Mesothelial cell of epicardium (in vitro differentiated cells): ENCODE measurements around the gene IL17RE. TPM values are rescaled to one million over a fixed set of nuclear protein-coding genes. Genes with fewer than 3 reads are reported as not detected.

Experiments
- DNase-seq, 2 experiments: peaks; one replicate each; pipeline ENCODE4 v3.0.0; 2021; ENCODE audit warnings: low spot score in 2 of 2; ENCODE audit not compliant: unreplicated experiment in 2 of 2
- H3K27ac Mint-ChIP-seq: 2 replicates; pipeline ENCODE4 v1.8.0; 2021; ENCODE audit warnings: mixed read lengths
- H3K27me3 Mint-ChIP-seq: 2 replicates; pipeline ENCODE4 v1.8.0; 2021; ENCODE audit warnings: low read depth, mixed read lengths
- H3K36me3 Mint-ChIP-seq: 2 replicates; pipeline ENCODE4 v1.8.0; 2021; ENCODE audit warnings: mixed read lengths
- H3K4me1 Mint-ChIP-seq: 2 replicates; pipeline ENCODE4 v1.8.0; 2021; ENCODE audit warnings: mixed read lengths
- H3K4me3 Mint-ChIP-seq: 2 replicates; pipeline ENCODE4 v1.8.0; 2021; ENCODE audit warnings: mild to moderate bottlenecking, moderate library complexity, mixed read lengths
- H3K9me3 Mint-ChIP-seq: 2 replicates; pipeline ENCODE4 v1.8.0; 2021; ENCODE audit warnings: mixed read lengths
- CTCF ChIP-seq: fragments of 200-600 bp; sonication (generic); IDR thresholded peaks from one replicate; pipeline ENCODE4 v1.5.0; 2021; ENCODE audit warnings: antibody characterized with exemption; ENCODE audit not compliant: unreplicated experiment
- total RNA-seq: library from RNA; stranded (reverse); gene quantifications from 3 replicates; pipeline ENCODE4 v1.2.1, GENCODE V29; 2021

IL17RE gene
- total RNA-seq, 1 donor from 2014 or later, result 24.1 TPM

- Mint-ChIP-seq H3K36me3 (no peaks in the 10 kb centered on the region), H3K27ac (peak overlapping the region; percentile 33), H3K9me3 (no peaks in the 10 kb centered on the region), H3K27me3 (no peaks in the 10 kb centered on the region), H3K4me1 (peaks cover 6% of the 10 kb centered on the region), H3K4me3 (no peak overlapping the region)
- DNase-seq, result no peak
- no peak for TF ChIP-seq CTCF
These were observed 18.0 kb upstream of the IL17RE start for GRCh38 chr3:9884555-9885165.

GRCh38 chr3:9886328-9886727 lies 16.3 kb upstream of the IL17RE start:
- no peak for DNase-seq
- Mint-ChIP-seq H3K4me3 (no peak overlapping the region), H3K27ac (no peak overlapping the region), H3K4me1 (peaks cover 9% of the 10 kb centered on the region), H3K36me3 (peaks cover 1% of the 10 kb centered on the region), H3K9me3 (no peaks in the 10 kb centered on the region), H3K27me3 (no peaks in the 10 kb centered on the region)
- no peak for TF ChIP-seq CTCF

DNA sequence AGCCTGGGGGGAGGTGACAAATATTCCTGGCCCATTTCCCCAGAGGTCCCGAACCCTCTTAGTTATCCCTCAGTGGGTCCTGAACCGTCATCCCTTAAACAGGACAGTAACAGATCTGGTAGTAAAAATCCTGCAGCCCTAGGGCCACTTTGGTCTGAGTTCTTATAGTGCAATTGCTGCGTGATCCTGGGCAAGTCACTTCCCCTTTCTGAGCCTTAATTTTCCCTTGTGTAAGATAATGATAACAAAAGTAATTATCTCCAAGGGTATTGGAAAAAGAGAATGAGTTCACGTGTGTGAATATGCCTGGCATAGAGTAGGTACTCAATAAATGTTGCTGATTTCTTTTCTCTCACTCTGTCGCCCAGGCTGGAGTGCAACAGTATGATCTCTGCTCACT lies 15.2 kb upstream of the IL17RE start:
- Mint-ChIP-seq H3K27ac (no peak overlapping the region), H3K9me3 (no peaks in the 10 kb centered on the region), H3K4me3 (no peak overlapping the region), H3K4me1 (peaks cover 15% of the 10 kb centered on the region), H3K27me3 (no peaks in the 10 kb centered on the region), H3K36me3 (peaks cover 3% of the 10 kb centered on the region)
- no peak for DNase-seq
- TF ChIP-seq CTCF, result no peak

GRCh38 chr3:9888540-9888939 lies 14.1 kb upstream of the IL17RE start:
- no peak for TF ChIP-seq CTCF
- no peak overlapping the region for H3K4me3 Mint-ChIP-seq
- H3K9me3 Mint-ChIP-seq, result no peaks in the 10 kb centered on the region
- H3K27me3 Mint-ChIP-seq, result no peaks in the 10 kb centered on the region
- no peak overlapping the region for H3K27ac Mint-ChIP-seq
- DNase-seq, result no peak
- H3K4me1 Mint-ChIP-seq, result peaks cover 19% of the 10 kb centered on the region
- H3K36me3 Mint-ChIP-seq, result peaks cover 7% of the 10 kb centered on the region

- Mint-ChIP-seq H3K27me3 (no peaks in the 10 kb centered on the region), H3K9me3 (no peaks in the 10 kb centered on the region), H3K4me1 (peaks cover 14% of the 10 kb centered on the region), H3K36me3 (peaks cover 11% of the 10 kb centered on the region), H3K27ac (no peak overlapping the region), H3K4me3 (peak overlapping the region; percentile 97)
- DNase-seq, result no peak
- TF ChIP-seq CTCF, result no peak
These were observed 13.2 kb upstream of the IL17RE start for GRCh38 chr3:9889405-9889804.
